WTC11 (cell line): ENCODE measurements around the gene TNIK. TPM values are rescaled to one million over a fixed set of nuclear protein-coding genes. Genes with fewer than 3 reads are reported as not detected.

ENCODE experiments used
- ATAC-seq: fragments of 200-7000 bp; cut with Tn5 transposase; 2 replicates; pipeline ENCODE4 v1.10.0; 2021; ENCODE audit warnings: mild to moderate bottlenecking, moderate library complexity
- CTCF ChIA-PET: fragments of 300-600 bp; sonication (Branson Sonifier 250); formaldehyde crosslinking; loops from one replicate; lab custom pipeline; 2021; ENCODE audit warnings: antibody characterized with exemption; lab: Charles Lee
- POLR2A ChIA-PET: fragments of 350-600 bp; sonication (Branson Sonifier 250); formaldehyde crosslinking; loops from one replicate; lab custom pipeline; 2021; ENCODE audit warnings: antibody characterized with exemption; lab: Charles Lee
- DNase-seq: peaks from one replicate; pipeline ENCODE4 v3.0.0; 2021; ENCODE audit warnings: low spot score
- H3K27ac Mint-ChIP-seq: 2 replicates; pipeline ENCODE4 v1.8.0; 2021; ENCODE audit warnings: mixed read lengths
- H3K27me3 Mint-ChIP-seq: 2 replicates; pipeline ENCODE4 v1.8.0; 2021; ENCODE audit warnings: low read depth, mild to moderate bottlenecking, moderate library complexity, mixed read lengths
- H3K36me3 Mint-ChIP-seq: 2 replicates; pipeline ENCODE4 v1.8.0; 2021; ENCODE audit warnings: mixed read lengths
- H3K4me1 Mint-ChIP-seq: 2 replicates; pipeline ENCODE4 v1.8.0; 2022; ENCODE audit warnings: mixed read lengths
- H3K4me3 Mint-ChIP-seq: 2 replicates; pipeline ENCODE4 v1.8.0; 2021; ENCODE audit warnings: mild to moderate bottlenecking, moderate library complexity, mixed read lengths
- H3K9me3 Mint-ChIP-seq: 2 replicates; pipeline ENCODE4 v1.8.0; 2021; ENCODE audit warnings: mixed read lengths
- CBFB ChIP-seq: sonication (generic); formaldehyde crosslinking; IDR thresholded peaks from 2 replicates; pipeline ENCODE4 v1.8.1; 2022; ENCODE audit warnings: mild to moderate bottlenecking, low read depth, missing genetic modification reagents
- CREB1 ChIP-seq: sonication (generic); formaldehyde crosslinking; IDR thresholded peaks from 2 replicates; pipeline ENCODE4 v1.8.0; 2023; ENCODE audit warnings: mild to moderate bottlenecking, missing genetic modification reagents
- CREM ChIP-seq: sonication (generic); formaldehyde crosslinking; IDR thresholded peaks from 2 replicates; pipeline ENCODE4 v1.8.1; 2022; ENCODE audit warnings: mild to moderate bottlenecking, missing genetic modification reagents, moderate library complexity
- ELF4 ChIP-seq: sonication (generic); formaldehyde crosslinking; IDR thresholded peaks from 2 replicates; pipeline ENCODE4 v1.8.1; 2022; ENCODE audit warnings: low read depth, mild to moderate bottlenecking, moderate library complexity, missing genetic modification reagents
- FOXP1 ChIP-seq: sonication (generic); formaldehyde crosslinking; IDR thresholded peaks from 2 replicates; pipeline ENCODE4 v1.8.0; 2022; ENCODE audit warnings: missing genetic modification reagents, mild to moderate bottlenecking, moderate library complexity, borderline replicate concordance
- GABPB1 ChIP-seq: sonication (generic); formaldehyde crosslinking; IDR thresholded peaks from 2 replicates; pipeline ENCODE4 v1.8.1; 2023; ENCODE audit warnings: mild to moderate bottlenecking, missing genetic modification reagents
- MYBL2 ChIP-seq: sonication (generic); formaldehyde crosslinking; IDR thresholded peaks from 2 replicates; pipeline ENCODE4 v1.8.1; 2023; ENCODE audit warnings: mild to moderate bottlenecking, moderate library complexity, missing genetic modification reagents
- NR1H2 ChIP-seq: sonication (generic); formaldehyde crosslinking; IDR thresholded peaks from 2 replicates; pipeline ENCODE4 v1.9.0; 2021; ENCODE audit warnings: mild to moderate bottlenecking, moderate library complexity, missing genetic modification reagents
- OVOL2 ChIP-seq: fragments of 250-450 bp; sonication (Bioruptor Pico); IDR thresholded peaks from 2 replicates; pipeline ENCODE4 v1.9.0; 2021; ENCODE audit warnings: mild to moderate bottlenecking, borderline replicate concordance
- RELA ChIP-seq: sonication (generic); formaldehyde crosslinking; IDR thresholded peaks from 2 replicates; pipeline ENCODE4 v1.8.1; 2022; ENCODE audit warnings: missing genetic modification reagents, mild to moderate bottlenecking, borderline replicate concordance
- SP1 ChIP-seq: sonication (generic); formaldehyde crosslinking; conservative IDR thresholded peaks from 2 replicates; pipeline ENCODE4 v1.8.1; 2022; ENCODE audit warnings: missing genetic modification reagents
- TEAD1 ChIP-seq: sonication (generic); formaldehyde crosslinking; IDR thresholded peaks from 2 replicates; pipeline ENCODE4 v1.8.0; 2022; ENCODE audit warnings: mild to moderate bottlenecking, missing genetic modification reagents
- ZNF219 ChIP-seq: sonication (generic); formaldehyde crosslinking; IDR thresholded peaks from 2 replicates; pipeline ENCODE4 v1.8.0; 2023; ENCODE audit warnings: missing genetic modification reagents, mild to moderate bottlenecking, borderline replicate concordance
- ZNF317 ChIP-seq: sonication (generic); formaldehyde crosslinking; IDR thresholded peaks from 2 replicates; pipeline ENCODE4 v1.8.1; 2023; ENCODE audit warnings: low read depth, mild to moderate bottlenecking, moderate library complexity, missing genetic modification reagents, borderline replicate concordance
- ZNF396 ChIP-seq: fragments of 250-450 bp; sonication (Bioruptor Pico); IDR thresholded peaks from 2 replicates; pipeline ENCODE4 v1.8.0; 2021; ENCODE audit warnings: mild to moderate bottlenecking, moderate library complexity, borderline replicate concordance
- total RNA-seq: library from RNA; stranded (reverse); gene quantifications from 3 replicates; pipeline ENCODE4 v1.2.3, GENCODE V29; 2021
- TF ChIP-seq, protein P1 (sequence below): sonication (generic); formaldehyde crosslinking; conservative IDR thresholded peaks from 2 replicates; pipeline ENCODE4 v1.8.1; 2023; ENCODE audit warnings: mild to moderate bottlenecking, low read depth, missing genetic modification reagents, moderate library complexity
- TF ChIP-seq, protein P2 (sequence below): fragments of 250-450 bp; sonication (Bioruptor Pico); IDR thresholded peaks from 2 replicates; pipeline ENCODE4 v1.8.0; 2021; ENCODE audit warnings: mild to moderate bottlenecking
- TF ChIP-seq, protein P3 (sequence below): fragments of 200-600 bp; IDR thresholded peaks from 2 replicates; pipeline ENCODE4 v1.8.0; 2022; ENCODE audit warnings: antibody characterized with exemption
- TF ChIP-seq, protein P4 (sequence below): sonication (generic); formaldehyde crosslinking; IDR thresholded peaks from 2 replicates; pipeline ENCODE4 v1.8.0; 2022; ENCODE audit warnings: missing genetic modification reagents
- TF ChIP-seq, protein P5 (sequence below): sonication (generic); formaldehyde crosslinking; IDR thresholded peaks from 2 replicates; pipeline ENCODE4 v1.8.1; 2022; ENCODE audit warnings: missing genetic modification reagents, borderline replicate concordance
- TF ChIP-seq, protein P6 (sequence below): fragments of 250-450 bp; sonication (Bioruptor Pico); IDR thresholded peaks from 2 replicates; pipeline ENCODE4 v1.9.0; 2021; ENCODE audit warnings: moderate library complexity, mild to moderate bottlenecking, inconsistent platforms, borderline replicate concordance
- TF ChIP-seq, protein P7 (sequence below): sonication (generic); formaldehyde crosslinking; conservative IDR thresholded peaks from 2 replicates; pipeline ENCODE4 v1.8.1; 2022; ENCODE audit warnings: mild to moderate bottlenecking, missing genetic modification reagents

The TNIK gene
- total RNA-seq, 1 experiment from 2014 or later = 50.3 TPM

DNA sequence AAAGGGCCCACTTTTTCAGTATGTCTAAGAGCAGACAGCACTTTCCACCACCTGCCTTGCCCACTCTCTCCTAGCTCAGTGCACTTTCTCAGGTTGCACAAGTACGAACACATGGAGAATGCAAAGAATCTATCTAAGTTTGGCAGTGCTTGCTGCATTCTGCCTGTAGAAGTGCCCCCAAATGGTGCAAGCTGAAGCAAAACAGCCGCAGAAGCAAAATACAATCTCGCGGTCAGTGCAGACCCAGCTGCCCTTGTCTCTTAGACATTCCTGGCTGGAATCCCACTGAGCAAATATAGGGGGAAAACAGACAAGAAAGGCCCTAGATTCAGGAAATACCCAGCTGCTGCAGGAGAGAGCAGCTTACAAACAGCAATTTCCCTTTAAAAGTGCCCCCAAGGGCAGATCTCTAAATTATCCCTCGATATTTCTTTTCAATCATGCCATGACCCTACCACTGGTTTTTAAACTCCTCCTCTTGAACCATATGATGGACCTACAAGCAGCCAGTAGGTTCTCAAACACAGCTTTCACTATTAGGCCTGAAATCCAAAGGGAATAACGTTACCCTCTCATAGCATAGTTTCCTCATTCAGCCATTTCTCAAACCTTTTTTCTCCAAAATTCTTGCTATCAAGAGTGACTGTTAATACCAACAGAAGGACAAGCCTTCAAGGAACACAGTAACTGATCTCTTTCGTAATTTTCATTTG, 67.0 kb downstream of the TNIK start (continued):
- TF ChIP-seq, protein P1, sequence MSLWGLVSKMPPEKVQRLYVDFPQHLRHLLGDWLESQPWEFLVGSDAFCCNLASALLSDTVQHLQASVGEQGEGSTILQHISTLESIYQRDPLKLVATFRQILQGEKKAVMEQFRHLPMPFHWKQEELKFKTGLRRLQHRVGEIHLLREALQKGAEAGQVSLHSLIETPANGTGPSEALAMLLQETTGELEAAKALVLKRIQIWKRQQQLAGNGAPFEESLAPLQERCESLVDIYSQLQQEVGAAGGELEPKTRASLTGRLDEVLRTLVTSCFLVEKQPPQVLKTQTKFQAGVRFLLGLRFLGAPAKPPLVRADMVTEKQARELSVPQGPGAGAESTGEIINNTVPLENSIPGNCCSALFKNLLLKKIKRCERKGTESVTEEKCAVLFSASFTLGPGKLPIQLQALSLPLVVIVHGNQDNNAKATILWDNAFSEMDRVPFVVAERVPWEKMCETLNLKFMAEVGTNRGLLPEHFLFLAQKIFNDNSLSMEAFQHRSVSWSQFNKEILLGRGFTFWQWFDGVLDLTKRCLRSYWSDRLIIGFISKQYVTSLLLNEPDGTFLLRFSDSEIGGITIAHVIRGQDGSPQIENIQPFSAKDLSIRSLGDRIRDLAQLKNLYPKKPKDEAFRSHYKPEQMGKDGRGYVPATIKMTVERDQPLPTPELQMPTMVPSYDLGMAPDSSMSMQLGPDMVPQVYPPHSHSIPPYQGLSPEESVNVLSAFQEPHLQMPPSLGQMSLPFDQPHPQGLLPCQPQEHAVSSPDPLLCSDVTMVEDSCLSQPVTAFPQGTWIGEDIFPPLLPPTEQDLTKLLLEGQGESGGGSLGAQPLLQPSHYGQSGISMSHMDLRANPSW (CRISPR knock-in tag) = no peak
- TF ChIP-seq TEAD1 (CRISPR knock-in tag) (peak; percentile 31; the same call in 1 of the 2 replicates), ZNF317 (CRISPR knock-in tag) (no peak), SP1 (CRISPR knock-in tag) (0 out of 2 replicates have a peak, but pooled peaks have one; percentile 17), MYBL2 (0 out of 2 replicates have a peak, but pooled peaks have one; percentile 52)

DNA sequence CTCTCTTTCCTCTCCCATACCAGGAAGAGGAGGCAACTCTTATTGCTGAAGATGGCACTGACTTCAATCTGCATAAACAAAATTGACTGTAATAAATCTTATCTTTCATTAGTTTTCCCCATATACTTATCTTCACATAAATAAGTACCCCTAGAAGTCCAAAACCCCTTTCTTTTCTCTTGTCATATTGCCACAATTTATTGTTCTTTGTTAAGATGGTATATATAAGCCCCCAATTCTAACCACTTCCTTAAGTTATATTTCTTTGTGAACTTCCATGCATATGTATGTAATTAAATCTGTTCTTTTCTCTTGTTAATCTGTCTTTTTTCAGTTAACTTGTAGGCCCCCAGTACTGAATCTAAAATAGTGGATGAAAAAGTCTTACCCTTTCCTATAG, 68.8 kb downstream of the TNIK start:
- Mint-ChIP-seq H3K9me3 (peaks cover 16% of the 10 kb centered on the region), H3K36me3 (peaks cover 17% of the 10 kb centered on the region), H3K4me3 (no peak overlapping the region), H3K4me1 (peaks cover 80% of the 10 kb centered on the region), H3K27ac (no peak overlapping the region), H3K27me3 (no peaks in the 10 kb centered on the region)
- DNase-seq = no peak
- CTCF ChIA-PET = no interaction called here
- POLR2A ChIA-PET = no interaction called here
- ATAC-seq = no peak
- TF ChIP-seq CBFB (no peak), RELA (CRISPR knock-in tag) (no peak), ELF4 (CRISPR knock-in tag) (no peak), ZNF219 (no peak), CREM (CRISPR knock-in tag) (no peak), CREB1 (CRISPR knock-in tag) (no peak), OVOL2 (CRISPR knock-in tag) (no peak), ZNF396 (no peak), FOXP1 (no peak), NR1H2 (CRISPR knock-in tag) (no peak), GABPB1 (CRISPR knock-in tag) (no peak)
- TF ChIP-seq, protein P2, sequence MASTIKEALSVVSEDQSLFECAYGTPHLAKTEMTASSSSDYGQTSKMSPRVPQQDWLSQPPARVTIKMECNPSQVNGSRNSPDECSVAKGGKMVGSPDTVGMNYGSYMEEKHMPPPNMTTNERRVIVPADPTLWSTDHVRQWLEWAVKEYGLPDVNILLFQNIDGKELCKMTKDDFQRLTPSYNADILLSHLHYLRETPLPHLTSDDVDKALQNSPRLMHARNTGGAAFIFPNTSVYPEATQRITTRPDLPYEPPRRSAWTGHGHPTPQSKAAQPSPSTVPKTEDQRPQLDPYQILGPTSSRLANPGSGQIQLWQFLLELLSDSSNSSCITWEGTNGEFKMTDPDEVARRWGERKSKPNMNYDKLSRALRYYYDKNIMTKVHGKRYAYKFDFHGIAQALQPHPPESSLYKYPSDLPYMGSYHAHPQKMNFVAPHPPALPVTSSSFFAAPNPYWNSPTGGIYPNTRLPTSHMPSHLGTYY (CRISPR knock-in tag) = no peak
- TF ChIP-seq, protein P3, sequence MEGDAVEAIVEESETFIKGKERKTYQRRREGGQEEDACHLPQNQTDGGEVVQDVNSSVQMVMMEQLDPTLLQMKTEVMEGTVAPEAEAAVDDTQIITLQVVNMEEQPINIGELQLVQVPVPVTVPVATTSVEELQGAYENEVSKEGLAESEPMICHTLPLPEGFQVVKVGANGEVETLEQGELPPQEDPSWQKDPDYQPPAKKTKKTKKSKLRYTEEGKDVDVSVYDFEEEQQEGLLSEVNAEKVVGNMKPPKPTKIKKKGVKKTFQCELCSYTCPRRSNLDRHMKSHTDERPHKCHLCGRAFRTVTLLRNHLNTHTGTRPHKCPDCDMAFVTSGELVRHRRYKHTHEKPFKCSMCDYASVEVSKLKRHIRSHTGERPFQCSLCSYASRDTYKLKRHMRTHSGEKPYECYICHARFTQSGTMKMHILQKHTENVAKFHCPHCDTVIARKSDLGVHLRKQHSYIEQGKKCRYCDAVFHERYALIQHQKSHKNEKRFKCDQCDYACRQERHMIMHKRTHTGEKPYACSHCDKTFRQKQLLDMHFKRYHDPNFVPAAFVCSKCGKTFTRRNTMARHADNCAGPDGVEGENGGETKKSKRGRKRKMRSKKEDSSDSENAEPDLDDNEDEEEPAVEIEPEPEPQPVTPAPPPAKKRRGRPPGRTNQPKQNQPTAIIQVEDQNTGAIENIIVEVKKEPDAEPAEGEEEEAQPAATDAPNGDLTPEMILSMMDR = no peak
- TF ChIP-seq, protein P4, sequence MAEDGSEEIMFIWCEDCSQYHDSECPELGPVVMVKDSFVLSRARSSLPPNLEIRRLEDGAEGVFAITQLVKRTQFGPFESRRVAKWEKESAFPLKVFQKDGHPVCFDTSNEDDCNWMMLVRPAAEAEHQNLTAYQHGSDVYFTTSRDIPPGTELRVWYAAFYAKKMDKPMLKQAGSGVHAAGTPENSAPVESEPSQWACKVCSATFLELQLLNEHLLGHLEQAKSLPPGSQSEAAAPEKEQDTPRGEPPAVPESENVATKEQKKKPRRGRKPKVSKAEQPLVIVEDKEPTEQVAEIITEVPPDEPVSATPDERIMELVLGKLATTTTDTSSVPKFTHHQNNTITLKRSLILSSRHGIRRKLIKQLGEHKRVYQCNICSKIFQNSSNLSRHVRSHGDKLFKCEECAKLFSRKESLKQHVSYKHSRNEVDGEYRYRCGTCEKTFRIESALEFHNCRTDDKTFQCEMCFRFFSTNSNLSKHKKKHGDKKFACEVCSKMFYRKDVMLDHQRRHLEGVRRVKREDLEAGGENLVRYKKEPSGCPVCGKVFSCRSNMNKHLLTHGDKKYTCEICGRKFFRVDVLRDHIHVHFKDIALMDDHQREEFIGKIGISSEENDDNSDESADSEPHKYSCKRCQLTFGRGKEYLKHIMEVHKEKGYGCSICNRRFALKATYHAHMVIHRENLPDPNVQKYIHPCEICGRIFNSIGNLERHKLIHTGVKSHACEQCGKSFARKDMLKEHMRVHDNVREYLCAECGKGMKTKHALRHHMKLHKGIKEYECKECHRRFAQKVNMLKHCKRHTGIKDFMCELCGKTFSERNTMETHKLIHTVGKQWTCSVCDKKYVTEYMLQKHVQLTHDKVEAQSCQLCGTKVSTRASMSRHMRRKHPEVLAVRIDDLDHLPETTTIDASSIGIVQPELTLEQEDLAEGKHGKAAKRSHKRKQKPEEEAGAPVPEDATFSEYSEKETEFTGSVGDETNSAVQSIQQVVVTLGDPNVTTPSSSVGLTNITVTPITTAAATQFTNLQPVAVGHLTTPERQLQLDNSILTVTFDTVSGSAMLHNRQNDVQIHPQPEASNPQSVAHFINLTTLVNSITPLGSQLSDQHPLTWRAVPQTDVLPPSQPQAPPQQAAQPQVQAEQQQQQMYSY (CRISPR knock-in tag) = no peak
- TF ChIP-seq, protein P5, sequence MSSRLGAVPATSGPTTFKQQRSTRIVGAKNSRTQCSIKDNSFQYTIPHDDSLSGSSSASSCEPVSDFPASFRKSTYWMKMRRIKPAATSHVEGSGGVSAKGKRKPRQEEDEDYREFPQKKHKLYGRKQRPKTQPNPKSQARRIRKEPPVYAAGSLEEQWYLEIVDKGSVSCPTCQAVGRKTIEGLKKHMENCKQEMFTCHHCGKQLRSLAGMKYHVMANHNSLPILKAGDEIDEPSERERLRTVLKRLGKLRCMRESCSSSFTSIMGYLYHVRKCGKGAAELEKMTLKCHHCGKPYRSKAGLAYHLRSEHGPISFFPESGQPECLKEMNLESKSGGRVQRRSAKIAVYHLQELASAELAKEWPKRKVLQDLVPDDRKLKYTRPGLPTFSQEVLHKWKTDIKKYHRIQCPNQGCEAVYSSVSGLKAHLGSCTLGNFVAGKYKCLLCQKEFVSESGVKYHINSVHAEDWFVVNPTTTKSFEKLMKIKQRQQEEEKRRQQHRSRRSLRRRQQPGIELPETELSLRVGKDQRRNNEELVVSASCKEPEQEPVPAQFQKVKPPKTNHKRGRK (CRISPR knock-in tag) = no peak
- TF ChIP-seq, protein P6, sequence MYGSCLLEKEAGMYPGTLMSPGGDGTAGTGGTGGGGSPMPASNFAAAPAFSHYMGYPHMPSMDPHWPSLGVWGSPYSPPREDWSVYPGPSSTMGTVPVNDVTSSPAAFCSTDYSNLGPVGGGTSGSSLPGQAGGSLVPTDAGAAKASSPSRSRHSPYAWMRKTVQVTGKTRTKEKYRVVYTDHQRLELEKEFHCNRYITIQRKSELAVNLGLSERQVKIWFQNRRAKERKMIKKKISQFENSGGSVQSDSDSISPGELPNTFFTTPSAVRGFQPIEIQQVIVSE (CRISPR knock-in tag) = no peak
- TF ChIP-seq, protein P7, sequence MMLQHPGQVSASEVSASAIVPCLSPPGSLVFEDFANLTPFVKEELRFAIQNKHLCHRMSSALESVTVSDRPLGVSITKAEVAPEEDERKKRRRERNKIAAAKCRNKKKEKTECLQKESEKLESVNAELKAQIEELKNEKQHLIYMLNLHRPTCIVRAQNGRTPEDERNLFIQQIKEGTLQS (CRISPR knock-in tag) = no peak
